Measurements from ENCODE around the gene RPL10. TPM values are rescaled to one million over a fixed set of nuclear protein-coding genes. Genes with fewer than 3 reads are reported as not detected.

Gene RPL10
- total and polyA plus RNA-seq, 7 experiments from 2014 or later: 2,926 to 7,439 (median 5,067) TPM

DNA sequence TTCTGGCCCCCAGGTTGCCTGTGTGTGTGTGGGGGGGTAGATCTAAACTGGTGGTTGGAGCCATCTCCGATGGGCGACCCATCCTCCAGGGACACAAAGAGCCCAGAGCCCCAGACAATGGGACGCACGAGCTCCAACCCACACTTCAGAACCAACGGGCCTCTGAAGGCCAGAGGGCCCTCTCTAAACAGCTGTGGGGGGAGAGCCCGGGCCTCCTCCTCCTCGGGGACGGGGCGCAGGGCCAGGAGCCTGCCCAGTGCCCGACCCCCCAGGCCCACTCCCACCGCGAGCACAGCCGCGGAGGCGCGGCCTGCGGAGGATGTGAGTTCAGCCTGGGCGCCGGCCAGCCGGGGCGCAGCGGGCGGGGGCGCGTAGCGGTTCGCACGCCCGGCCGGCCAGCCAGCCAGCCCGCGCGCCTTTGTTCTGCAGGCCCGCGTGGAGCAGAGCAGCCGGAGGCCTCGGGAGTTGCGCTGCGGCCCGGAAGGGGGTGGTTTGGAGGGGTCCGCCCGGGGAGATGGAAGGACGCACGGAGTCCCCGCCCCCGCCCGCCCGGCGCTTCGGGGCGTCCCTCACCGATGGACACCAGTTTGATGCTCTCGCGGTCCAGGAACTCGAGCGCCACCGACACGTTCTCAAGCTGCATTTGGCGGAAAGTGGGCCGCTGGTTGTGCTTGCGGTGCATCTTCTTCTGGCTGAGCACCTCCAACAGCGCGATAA is 27.7 kb upstream of the RPL10 start:
- Histone ChIP-seq H3K27ac (ENCODE audit: low read depth, low read length) (peak overlapping the region; percentile 91), H3K4me1 (ENCODE audit: control insufficient read depth in 2 of 2, insufficient read depth in 2 of 2, low read length in 2 of 2) (peaks cover 29 to 37% of the 10 kb centered on the region in 2 donors), H3K36me3 (ENCODE audit: control insufficient read depth in 2 of 3, insufficient read depth in 3 of 3, low read length in 3 of 3) (peaks cover 0 to 28% (median 11%) of the 10 kb centered on the region in 3 experiments), H3K27me3 (ENCODE audit: control insufficient read depth in 2 of 2, insufficient read depth in 2 of 2, low read length in 2 of 2) (no peaks in the 10 kb centered on the region), H3K9me3 (ENCODE audit: control insufficient read depth in 2 of 3, low read length in 3 of 3) (no peaks in the 10 kb centered on the region), H3K4me3 (ENCODE audit: low read length) (peak overlapping the region; percentile 82)
- H3K4me3 Mint-ChIP-seq: peak overlapping the region; percentile 85 to 98 (median 92)
- peaks cover 0 to 21% (median 0%) of the 10 kb centered on the region in 5 donors for H3K36me3 Mint-ChIP-seq
- POLR2A ChIA-PET: interaction anchor here (0.6 to 4.2 kb wide), 12 partner anchors 12 to 399 kb away, joined by 3 to 45 read pairs (median 4); partner anchors contain the start of genes DNASE1L1 and RPL10
- H3K9me3 Mint-ChIP-seq: no peaks in the 10 kb centered on the region
- intact Hi-C loops (cut with micrococcal nuclease): loop anchor here (1.0 to 10.0 kb wide), 8 partner anchors 9 to 576 kb away; partner anchors contain the start of genes HCFC1 (in 2 of the 2), ATP6AP1 (in 1 of the 2), EMD (in 1 of the 2) and FAM3A (in 1 of the 2)
- H3K27ac Mint-ChIP-seq: peak overlapping the region; percentile 87 to 96 (median 88)
- DNase-seq: no peak
- H3K27me3 Mint-ChIP-seq: no peaks in the 10 kb centered on the region
- ATAC-seq: no peak
- H3K4me1 Mint-ChIP-seq: peaks cover 0 to 25% (median 17%) of the 10 kb centered on the region in 7 donors
- CTCF ChIA-PET: interaction anchor here (0.6 kb wide), 2 partner anchors 57 to 110 kb away, joined by 3 read pairs; no protein-coding TSS in a partner anchor

DNA sequence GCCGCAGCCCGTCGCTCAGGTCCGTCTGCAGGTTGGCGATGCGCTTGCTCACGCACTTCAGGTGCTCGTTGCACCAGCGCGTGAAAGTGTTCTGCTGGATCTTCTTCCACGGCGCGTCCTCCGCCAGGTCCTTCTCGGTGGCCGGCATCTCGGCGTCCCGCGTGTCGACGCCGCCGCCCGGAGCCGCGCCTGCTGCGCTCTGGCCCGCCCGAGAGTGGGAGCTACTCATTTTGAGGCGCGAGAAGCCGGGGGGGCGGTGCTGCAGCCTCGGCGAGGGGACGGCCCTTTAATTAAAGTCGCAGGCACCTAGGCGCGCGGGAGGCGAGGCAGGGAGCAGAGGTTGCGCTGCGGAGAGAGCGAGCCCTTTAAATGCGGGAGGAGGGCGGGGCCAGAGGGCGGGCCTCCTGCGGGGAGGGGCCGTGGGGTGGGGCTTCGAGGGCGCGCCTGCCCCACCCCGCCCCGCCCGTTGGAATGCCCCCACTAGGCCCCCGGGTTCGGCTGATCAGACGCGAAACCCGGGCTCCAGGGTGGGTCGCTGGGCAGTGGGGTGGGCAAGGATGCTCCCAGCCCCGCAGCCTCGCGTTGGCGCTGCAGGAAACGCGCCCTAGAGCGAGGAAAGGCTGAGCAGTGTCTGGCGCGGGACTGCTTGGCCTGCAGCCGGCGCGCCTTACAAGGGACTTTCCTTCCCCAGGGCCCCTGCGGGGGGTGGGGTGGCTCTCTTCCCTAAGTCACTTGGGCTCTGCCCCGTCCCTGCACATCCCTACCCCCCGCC is 27.0 kb upstream of the RPL10 start:
- H3K36me3 Mint-ChIP-seq: peaks cover 0 to 19% (median 0%) of the 10 kb centered on the region in 5 donors
- ChIA-PET POLR2A (interaction anchor here (0.6 to 4.2 kb wide), 13 partner anchors 8 to 400 kb away, joined by 3 to 45 read pairs (median 4); partner anchors contain the start of genes DNASE1L1, EMD and RPL10), CTCF (interaction anchor here (0.6 kb wide), 1 partner anchor 110 kb away, joined by 3 read pairs; no protein-coding TSS in a partner anchor)
- Histone ChIP-seq H3K27me3 (ENCODE audit: control insufficient read depth in 2 of 2, insufficient read depth in 2 of 2, low read length in 2 of 2) (no peaks in the 10 kb centered on the region), H3K4me1 (ENCODE audit: control insufficient read depth in 2 of 2, insufficient read depth in 2 of 2, low read length in 2 of 2) (peaks cover 29 to 37% of the 10 kb centered on the region in 2 donors), H3K9me3 (ENCODE audit: control insufficient read depth in 2 of 3, low read length in 3 of 3) (no peaks in the 10 kb centered on the region), H3K36me3 (ENCODE audit: control insufficient read depth in 2 of 3, insufficient read depth in 3 of 3, low read length in 3 of 3) (peaks cover 0 to 21% (median 11%) of the 10 kb centered on the region in 3 experiments), H3K4me3 (ENCODE audit: low read length) (peak overlapping the region; percentile 82), H3K27ac (ENCODE audit: low read depth, low read length) (peak overlapping the region; percentile 91)
- DNase-seq (peak; percentile 73 to 91 (median 89)), ATAC-seq (peak; percentile 77)
- H3K9me3 Mint-ChIP-seq: no peaks in the 10 kb centered on the region
- H3K27me3 Mint-ChIP-seq: no peaks in the 10 kb centered on the region
- H3K4me3 Mint-ChIP-seq: peak overlapping the region; percentile 77 to 89 (median 83)
- intact Hi-C loops (cut with micrococcal nuclease): loop anchor here (1.0 to 10.0 kb wide), 8 partner anchors 8 to 576 kb away; partner anchors contain the start of genes HCFC1 (in 2 of the 2), ATP6AP1 (in 1 of the 2), EMD (in 1 of the 2) and FAM3A (in 1 of the 2)
- H3K4me1 Mint-ChIP-seq: peaks cover 0 to 25% (median 17%) of the 10 kb centered on the region in 7 donors
- peak overlapping the region in 7 of 9 donors; percentile 25 to 77 (median 62) for H3K27ac Mint-ChIP-seq

DNA sequence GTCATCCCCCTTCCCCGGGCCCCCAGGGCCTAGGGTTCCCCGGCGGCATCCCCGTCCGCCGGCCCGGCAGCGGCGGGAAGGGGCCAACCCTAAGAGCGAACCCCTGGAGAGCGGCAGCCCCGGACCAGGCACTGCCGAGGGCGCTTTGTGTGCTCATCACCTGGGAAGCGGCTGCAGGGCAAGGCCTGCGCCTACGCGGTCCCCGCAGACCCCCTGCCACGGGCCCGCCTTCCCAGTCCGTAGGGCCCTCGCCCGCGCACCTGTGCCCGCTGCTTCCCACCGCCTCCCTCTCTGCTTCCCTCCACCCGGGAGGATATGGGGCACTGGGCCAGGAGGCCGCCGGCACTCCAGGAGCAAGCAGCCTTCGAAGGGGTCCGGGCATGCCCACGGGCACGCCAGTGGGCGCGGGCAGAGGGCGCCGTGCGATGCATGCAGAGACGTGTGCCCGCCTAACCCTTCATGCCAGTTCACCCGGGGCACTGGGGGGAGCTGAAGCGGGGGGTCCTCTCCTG is 26.3 kb upstream of the RPL10 start:
- peaks cover 26 to 33% of the 10 kb centered on the region in 2 donors for H3K4me1 ChIP-seq (ENCODE audit: control insufficient read depth in 2 of 2, insufficient read depth in 2 of 2, low read length in 2 of 2)
- POLR2A ChIA-PET: no interaction called here
- ATAC-seq (no peak), DNase-seq (no peak)
- intact Hi-C loops (cut with micrococcal nuclease): loop anchor here (1.0 to 10.0 kb wide), 8 partner anchors 7 to 577 kb away; partner anchors contain the start of genes HCFC1 (in 2 of the 2), ATP6AP1 (in 1 of the 2), EMD (in 1 of the 2) and FAM3A (in 1 of the 2)
- H3K9me3 ChIP-seq (ENCODE audit: control insufficient read depth in 2 of 3, low read length in 3 of 3): no peaks in the 10 kb centered on the region
- H3K4me3 ChIP-seq (ENCODE audit: low read length): peak overlapping the region; percentile 41
- peaks cover 0 to 14% (median 7%) of the 10 kb centered on the region in 3 experiments for H3K36me3 ChIP-seq (ENCODE audit: control insufficient read depth in 2 of 3, insufficient read depth in 3 of 3, low read length in 3 of 3)
- Mint-ChIP-seq H3K27ac (peak overlapping the region in 2 of 9 donors; percentile 78 to 87), H3K27me3 (no peaks in the 10 kb centered on the region), H3K9me3 (no peaks in the 10 kb centered on the region), H3K4me3 (peak overlapping the region in 9 of 10 donors; percentile 4 to 89 (median 76)), H3K4me1 (peaks cover 0 to 23% (median 14%) of the 10 kb centered on the region in 7 donors), H3K36me3 (peaks cover 0 to 16% (median 0%) of the 10 kb centered on the region in 5 donors)
- no peaks in the 10 kb centered on the region for H3K27me3 ChIP-seq (ENCODE audit: control insufficient read depth in 2 of 2, insufficient read depth in 2 of 2, low read length in 2 of 2)
- CTCF ChIA-PET: no interaction called here
- peak overlapping the region; percentile 64 for H3K27ac ChIP-seq (ENCODE audit: low read depth, low read length)

GRCh38 chrX:154372612-154373022 is 25.6 kb upstream of the RPL10 start:
- Mint-ChIP-seq H3K4me1 (peaks cover 0 to 24% (median 13%) of the 10 kb centered on the region in 7 donors), H3K4me3 (peak overlapping the region; percentile 39 to 89 (median 75)), H3K9me3 (no peaks in the 10 kb centered on the region), H3K27me3 (no peaks in the 10 kb centered on the region), H3K36me3 (peaks cover 0 to 16% (median 0%) of the 10 kb centered on the region in 5 donors), H3K27ac (peak overlapping the region in 7 of 9 donors; percentile 10 to 87 (median 78))
- no peaks in the 10 kb centered on the region for H3K27me3 ChIP-seq (ENCODE audit: control insufficient read depth in 2 of 2, insufficient read depth in 2 of 2, low read length in 2 of 2)
- ATAC-seq (no peak), DNase-seq (no peak)
- no peaks in the 10 kb centered on the region for H3K9me3 ChIP-seq (ENCODE audit: control insufficient read depth in 2 of 3, low read length in 3 of 3)
- POLR2A ChIA-PET: interaction anchor here (0.6 to 2.1 kb wide), 6 partner anchors 11 to 445 kb away, joined by 3 to 14 read pairs (median 8); partner anchors contain the start of gene RPL10
- H3K27ac ChIP-seq (ENCODE audit: low read depth, low read length): peak overlapping the region; percentile 11
- peaks cover 18 to 33% of the 10 kb centered on the region in 2 donors for H3K4me1 ChIP-seq (ENCODE audit: control insufficient read depth in 2 of 2, insufficient read depth in 2 of 2, low read length in 2 of 2)
- intact Hi-C loops (cut with micrococcal nuclease): loop anchor here (1.0 to 10.0 kb wide), 4 partner anchors 142 to 578 kb away; partner anchors contain the start of genes FAM3A (in 1 of the 2), IDH3G (in 1 of the 2), MECP2 (in 1 of the 2) and SSR4 (in 1 of the 2)
- peaks cover 0 to 7% (median 1%) of the 10 kb centered on the region in 3 experiments for H3K36me3 ChIP-seq (ENCODE audit: control insufficient read depth in 2 of 3, insufficient read depth in 3 of 3, low read length in 3 of 3)
- peak overlapping the region; percentile 41 for H3K4me3 ChIP-seq (ENCODE audit: low read length)
- CTCF ChIA-PET: interaction anchor here (0.6 to 2.0 kb wide), 7 partner anchors 11 to 164 kb away, joined by 3 to 13 read pairs (median 4); no protein-coding TSS in a partner anchor

- CTCF ChIA-PET: interaction anchor here (0.6 to 2.0 kb wide), 15 partner anchors 8 to 163 kb away, joined by 3 to 13 read pairs (median 4); partner anchors contain the start of gene RPL10
- Mint-ChIP-seq H3K9me3 (no peaks in the 10 kb centered on the region), H3K4me3 (peak overlapping the region; percentile 53 to 85 (median 56))
Observed at GRCh38 chrX:154373340-154374306, 24.6 kb upstream of the RPL10 start.

More at GRCh38 chrX:154373340-154374306, 24.6 kb upstream of the RPL10 start:
- ATAC-seq (no peak), DNase-seq (no peak)
- Mint-ChIP-seq H3K4me1 (peaks cover 0 to 17% (median 7%) of the 10 kb centered on the region in 7 donors), H3K27ac (peak overlapping the region in 4 of 9 donors; percentile 41 to 62 (median 50)), H3K27me3 (no peaks in the 10 kb centered on the region), H3K36me3 (peaks cover 0 to 10% (median 0%) of the 10 kb centered on the region in 5 donors)
- POLR2A ChIA-PET: interaction anchor here (0.6 to 2.1 kb wide), 10 partner anchors 10 to 446 kb away, joined by 3 to 14 read pairs (median 4); partner anchors contain the start of gene RPL10
- Histone ChIP-seq H3K9me3 (ENCODE audit: control insufficient read depth in 2 of 3, low read length in 3 of 3) (no peaks in the 10 kb centered on the region), H3K27ac (ENCODE audit: low read depth, low read length) (peak overlapping the region; percentile 48), H3K27me3 (ENCODE audit: control insufficient read depth in 2 of 2, insufficient read depth in 2 of 2, low read length in 2 of 2) (no peaks in the 10 kb centered on the region), H3K4me1 (ENCODE audit: control insufficient read depth in 2 of 2, insufficient read depth in 2 of 2, low read length in 2 of 2) (peaks cover 10 to 26% of the 10 kb centered on the region in 2 donors), H3K36me3 (ENCODE audit: control insufficient read depth in 2 of 3, insufficient read depth in 3 of 3, low read length in 3 of 3) (no peaks in the 10 kb centered on the region), H3K4me3 (ENCODE audit: low read length) (peak overlapping the region; percentile 51)
- intact Hi-C loops (cut with micrococcal nuclease): loop anchor here (1.0 to 10.0 kb wide), 4 partner anchors 141 to 579 kb away; partner anchors contain the start of genes FAM3A (in 1 of the 2), IDH3G (in 1 of the 2), MECP2 (in 1 of the 2) and SSR4 (in 1 of the 2)
